Right ventricle myocardium superior (tissue), 1 donor: ENCODE measurements around the gene CABP4. TPM values are rescaled to one million over a fixed set of nuclear protein-coding genes. Genes with fewer than 3 reads are reported as not detected.

ENCODE experiments used
- ATAC-seq: fragments of 200-7000 bp; cut with Tn5 transposase; one replicate; pipeline ENCODE4 v1.9.1; 2020; ENCODE audit warnings: mild to moderate bottlenecking; ENCODE audit not compliant: poor library complexity
- DNase-seq: peaks from one replicate; pipeline ENCODE4 v3.0.0-alpha.2; 2020
- intact Hi-C: fragments of 100-400 bp; cut with DNase I; formaldehyde crosslinking; loops from one replicate; pipeline ENCODE4 v1.11.2; 2022
- long read RNA-seq: library from polyadenylated mRNA; unstranded; transcript quantifications from one replicate; pipeline ENCODE4 v2.0.0, GENCODE V29; 2021
- total RNA-seq: library from RNA; stranded (reverse); fragmentation: NEBNext Ultra II Directional; extraction: Animal tissue kit (Norgen Biotek cat#: 25700); gene quantifications from one replicate; pipeline ENCODE4 v1.2.1, GENCODE V29; 2021
- donor health status: DM: no; HTN: yes; CAD: no; lungs with severe emphysema.

CABP4 gene
- 0.75 TPM for total RNA-seq
- long read RNA-seq, partial matches to known transcripts: 1 of 2 reads
- long read RNA-seq, other reads (novel, unspliced or antisense): 1 of 2 reads

- intact Hi-C loops: no loop called here
- ATAC-seq (no peak), DNase-seq (peak; percentile 27)
These were observed at the start of gene CABP4 for GRCh38 chr11:67455054-67455453. Gene CABP4, plus strand, starts transcription at chr11:67455354. Its CDS starts 70 bp downstream, at chr11:67455424.

GRCh38 chr11:67405688-67406339, 49.3 kb upstream of the CABP4 start:
- intact Hi-C loops: no loop called here
- ATAC-seq: no peak

GRCh38 chr11:67406420-67406968, 48.7 kb upstream of the CABP4 start:
- intact Hi-C loops: no loop called here
- DNase-seq (no peak), ATAC-seq (no peak)

More at GRCh38 chr11:67405688-67406339, 49.3 kb upstream of the CABP4 start:
- DNase-seq: no peak

GRCh38 chr11:67406969-67407687, 48.0 kb upstream of the CABP4 start:
- DNase-seq (no peak), ATAC-seq (peak; percentile 22)
- intact Hi-C loops: no loop called here

GRCh38 chr11:67407688-67408163, 47.4 kb upstream of the CABP4 start:
- DNase-seq (no peak), ATAC-seq (no peak)
- intact Hi-C loops: no loop called here

GRCh38 chr11:67408437-67409200, 46.5 kb upstream of the CABP4 start:
- no peak for ATAC-seq
- DNase-seq: no peak
- intact Hi-C loops: no loop called here

- intact Hi-C loops: no loop called here
- ATAC-seq (no peak), DNase-seq (no peak)
These were observed 45.9 kb upstream of the CABP4 start for GRCh38 chr11:67409261-67409666.

GRCh38 chr11:67409781-67410368, 45.3 kb upstream of the CABP4 start:
- DNase-seq: no peak
- intact Hi-C loops: no loop called here
- ATAC-seq: no peak

GRCh38 chr11:67410369-67410831, 44.8 kb upstream of the CABP4 start:
- intact Hi-C loops: no loop called here
- no peak for DNase-seq
- no peak for ATAC-seq

GRCh38 chr11:67410984-67411784, 44.0 kb upstream of the CABP4 start:
- DNase-seq (no peak), ATAC-seq (no peak)
- intact Hi-C loops: no loop called here

- ATAC-seq: no peak
- no peak for DNase-seq
- intact Hi-C loops: no loop called here
These were observed 43.4 kb upstream of the CABP4 start for GRCh38 chr11:67411785-67412152.

GRCh38 chr11:67412495-67413179, 42.5 kb upstream of the CABP4 start:
- intact Hi-C loops: no loop called here
- ATAC-seq (no peak), DNase-seq (no peak)

GRCh38 chr11:67413266-67413849, 41.8 kb upstream of the CABP4 start:
- intact Hi-C loops: no loop called here
- no peak for DNase-seq
- ATAC-seq: no peak

GRCh38 chr11:67415501-67416304, 39.5 kb upstream of the CABP4 start, which contains the start of gene CARNS1:
Gene CARNS1, plus strand, starts transcription at chr11:67415678. Its CDS starts 522 bp downstream, at chr11:67416200.
- intact Hi-C loops: no loop called here
- peak; percentile 18 for ATAC-seq
- DNase-seq: no peak

GRCh38 chr11:67416416-67417335, 38.5 kb upstream of the CABP4 start:
- intact Hi-C loops: no loop called here
- DNase-seq (peak; percentile 61), ATAC-seq (no peak)
